Adrenal gland (tissue), 12 donors: Measurements from ENCODE around the gene USP49. TPM values are rescaled to one million over a fixed set of nuclear protein-coding genes. Genes with fewer than 3 reads are reported as not detected.

Source experiments
- DNase-seq, 7 donors: peaks; one replicate each; pipeline ENCODE4 v3.0.0-alpha.2; 2019 to 2020
- H3K27ac ChIP-seq, 5 donors: fragments of 200-600 bp; sonication (generic) in 4 of 5; 1 replicate in 3 of 5; 2 replicates in 2 of 5; pipeline versions ENCODE4 v1.5.1 to v1.8.0; 2016 to 2020; ENCODE audit warnings: mild to moderate bottlenecking in 1 of 5
- H3K27me3 ChIP-seq: fragments of 200-600 bp; 2 replicates; pipeline ENCODE4 v1.8.0; 2021
- H3K36me3 ChIP-seq, 2 donors: fragments of 200-600 bp; replicated peaks in 1 of 2; 1 replicate in 1 of 2; 2 replicates in 1 of 2; pipeline versions ENCODE4 v1.5.1 to v1.8.0; 2018 to 2022
- H3K4me1 ChIP-seq, 2 donors: fragments of 200-600 bp; replicated peaks in 1 of 2; 1 replicate in 1 of 2; 2 replicates in 1 of 2; pipeline versions ENCODE4 v1.5.1 to v1.8.0; 2018 to 2021
- H3K4me3 ChIP-seq, 4 donors: fragments of 200-600 bp; sonication (generic) in 3 of 4; one replicate each; pipeline ENCODE4 v1.5.1; 2016 to 2018
- H3K9me3 ChIP-seq, 3 donors: fragments of 200-600 bp; sonication (generic) in 1 of 3; replicated peaks in 1 of 3; 1 replicate in 2 of 3; 2 replicates in 1 of 3; pipeline versions ENCODE4 v1.5.1 to v1.8.0; 2016 to 2021
- POLR2A ChIP-seq, 2 donors: fragments of 450-650 bp; IDR thresholded peaks; one replicate each; pipeline ENCODE4 v1.6.1; 2017; ENCODE audit warnings: antibody characterized with exemption in 2 of 2, mild to moderate bottlenecking in 2 of 2, moderate library complexity in 1 of 2
- WGBS, 4 donors: extraction: QIAGEN DNeasy Blood & Tissue Kit in 2 of 4; methylation state at CpG; one replicate each; pipeline versions ENCODE4 v1.1.5 to v1.1.7; 2013 to 2017; 5-methylcytosine and 5-hydroxymethylcytosine counted together
- intact Hi-C, 2 donors: fragments of 100-400 bp; cut with DNase I; formaldehyde crosslinking; loops; one replicate each; pipeline versions ENCODE4 v1.14.1 to v1.15.0; 2022 to 2023
- polyA plus RNA-seq, 3 donors: library from polyadenylated mRNA; stranded (reverse); fragments of 200-250 nt in 2 of 3; fragments of 350-450 nt in 1 of 3; fragmentation: Illumina TruSeq in 1 of 3; extraction: RNeasy Lipid Tissue Mini Kit (QIAGEN cat#74804) in 1 of 3; gene quantifications; one replicate each; pipeline ENCODE4 v1.2.3, GENCODE V29; 2013 to 2014
- total RNA-seq, 9 donors: library from RNA; depleted of rRNA in 4 of 9; stranded (reverse); fragments of >200 nt in 4 of 9; fragments of 120-200 nt in 1 of 9; fragmentation: NEBNext Ultra II Directional in 1 of 9; extraction: Animal tissue kit (Norgen Biotek cat#: 25700) in 1 of 9; gene quantifications; one replicate each; pipeline versions ENCODE4 v1.1.0 to v1.2.4, GENCODE V29; 2013 to 2023
- TF ChIP-seq, protein P1 (sequence below), 6 experiments: fragments of 450-650 bp in 4 of 6; fragments of 200-600 bp in 2 of 6; sonication (generic) in 1 of 6; IDR thresholded peaks; 1 replicate in 5 of 6; 2 replicates in 1 of 6; pipeline versions ENCODE4 v1.5.1 to v1.8.0; 2016 to 2021; ENCODE audit warnings: antibody characterized with exemption in 6 of 6, mild to moderate bottlenecking in 2 of 6, moderate library complexity in 1 of 6
- donor health status: healthy with polysubstance abuse.
- donor health status: Bipolar disorder and iron deficiency.
- donor health status: DM: yes; HTN: yes; CAD: no.
- donor health status: DM: no; HTN: no; CAD: no.
- donor health status: DM: no; HTN: no; CAD: no.
- donor health status: DM: yes; HTN: yes; CAD: no.

USP49 gene
- total and polyA plus RNA-seq, 12 donors: 1.5 to 6.2 (median 3.4) TPM

DNA sequence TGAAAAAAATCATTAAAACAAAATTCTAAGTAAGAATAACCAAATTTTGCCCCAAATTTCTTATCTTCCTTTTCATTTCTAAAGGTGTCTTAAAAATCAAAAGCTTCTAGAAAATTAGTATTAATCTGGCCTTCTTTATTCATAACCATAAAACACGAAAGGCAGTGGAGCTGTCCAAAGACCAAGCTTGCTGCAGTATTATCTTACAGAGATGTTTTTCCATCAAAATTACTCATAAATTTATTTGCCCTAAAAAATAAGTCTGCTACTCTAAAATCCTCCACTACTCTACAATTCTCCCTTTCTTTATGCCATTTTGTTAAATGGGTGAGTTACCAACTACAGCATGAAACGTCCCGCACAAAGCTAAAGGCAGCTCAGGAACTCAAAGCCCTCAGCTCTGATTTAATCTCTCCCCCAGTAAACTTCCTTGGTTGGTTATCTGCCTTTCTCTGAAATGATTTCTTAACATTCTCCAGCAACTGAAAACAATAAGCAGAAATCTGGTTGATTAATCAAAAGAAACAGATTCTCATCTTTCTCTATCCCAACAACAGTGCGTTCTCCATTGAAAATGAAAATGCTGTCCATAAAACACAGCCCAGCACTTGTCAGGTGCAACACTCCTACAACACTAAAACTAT is 2.1 kb downstream of the USP49 start:
- peaks cover 13 to 21% of the 10 kb centered on the region in 2 donors for H3K4me1 ChIP-seq
- no peaks in the 10 kb centered on the region for H3K9me3 ChIP-seq
- 72 to 80% (median 75%) methylated on average over 4 of the region's 4 CpGs for WGBS, 4 donors
- intact Hi-C loops: no loop called here
- H3K27me3 ChIP-seq: no peaks in the 10 kb centered on the region
- TF ChIP-seq, protein P1, sequence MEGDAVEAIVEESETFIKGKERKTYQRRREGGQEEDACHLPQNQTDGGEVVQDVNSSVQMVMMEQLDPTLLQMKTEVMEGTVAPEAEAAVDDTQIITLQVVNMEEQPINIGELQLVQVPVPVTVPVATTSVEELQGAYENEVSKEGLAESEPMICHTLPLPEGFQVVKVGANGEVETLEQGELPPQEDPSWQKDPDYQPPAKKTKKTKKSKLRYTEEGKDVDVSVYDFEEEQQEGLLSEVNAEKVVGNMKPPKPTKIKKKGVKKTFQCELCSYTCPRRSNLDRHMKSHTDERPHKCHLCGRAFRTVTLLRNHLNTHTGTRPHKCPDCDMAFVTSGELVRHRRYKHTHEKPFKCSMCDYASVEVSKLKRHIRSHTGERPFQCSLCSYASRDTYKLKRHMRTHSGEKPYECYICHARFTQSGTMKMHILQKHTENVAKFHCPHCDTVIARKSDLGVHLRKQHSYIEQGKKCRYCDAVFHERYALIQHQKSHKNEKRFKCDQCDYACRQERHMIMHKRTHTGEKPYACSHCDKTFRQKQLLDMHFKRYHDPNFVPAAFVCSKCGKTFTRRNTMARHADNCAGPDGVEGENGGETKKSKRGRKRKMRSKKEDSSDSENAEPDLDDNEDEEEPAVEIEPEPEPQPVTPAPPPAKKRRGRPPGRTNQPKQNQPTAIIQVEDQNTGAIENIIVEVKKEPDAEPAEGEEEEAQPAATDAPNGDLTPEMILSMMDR (IDR thresholded peaks at IDR 0.05): no peak
- TF ChIP-seq POLR2A (IDR thresholded peaks at IDR 0.05): no peak
- H3K36me3 ChIP-seq: no peaks in the 10 kb centered on the region
- H3K4me3 ChIP-seq: no peak overlapping the region
- H3K27ac ChIP-seq: no peak overlapping the region
- DNase-seq: no peak

DNA sequence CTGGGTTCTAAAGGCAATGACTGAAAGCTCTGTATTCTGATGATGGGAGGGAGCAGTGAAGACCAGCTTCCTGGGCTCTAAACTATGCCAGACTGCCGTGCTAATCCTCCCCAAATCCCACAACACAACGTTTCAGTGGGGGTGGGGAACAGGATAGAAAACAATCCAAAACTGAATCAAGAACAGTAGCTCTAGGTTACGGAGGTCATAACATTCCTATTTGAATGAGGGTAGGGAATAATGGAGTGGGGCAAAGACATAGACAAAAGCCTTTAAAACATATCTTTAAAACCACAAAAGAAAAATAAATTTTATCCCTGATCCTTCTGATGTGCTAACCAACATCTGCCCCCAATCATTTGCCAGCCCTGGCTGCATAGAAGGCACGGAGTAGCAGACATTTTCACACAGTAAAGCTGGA is 7.8 kb downstream of the USP49 start:
- Histone ChIP-seq H3K36me3 (no peaks in the 10 kb centered on the region), H3K9me3 (no peaks in the 10 kb centered on the region), H3K27ac (no peak overlapping the region), H3K4me1 (no peaks in the 10 kb centered on the region), H3K27me3 (no peaks in the 10 kb centered on the region), H3K4me3 (no peak overlapping the region)
- intact Hi-C loops: no loop called here
- 68 to 77% (median 72%) methylated on average over 4 of the region's 4 CpGs for WGBS, 4 donors
- DNase-seq: no peak
- TF ChIP-seq, protein P1 (IDR thresholded peaks at IDR 0.05): no peak
- TF ChIP-seq POLR2A (IDR thresholded peaks at IDR 0.05): no peak

DNA sequence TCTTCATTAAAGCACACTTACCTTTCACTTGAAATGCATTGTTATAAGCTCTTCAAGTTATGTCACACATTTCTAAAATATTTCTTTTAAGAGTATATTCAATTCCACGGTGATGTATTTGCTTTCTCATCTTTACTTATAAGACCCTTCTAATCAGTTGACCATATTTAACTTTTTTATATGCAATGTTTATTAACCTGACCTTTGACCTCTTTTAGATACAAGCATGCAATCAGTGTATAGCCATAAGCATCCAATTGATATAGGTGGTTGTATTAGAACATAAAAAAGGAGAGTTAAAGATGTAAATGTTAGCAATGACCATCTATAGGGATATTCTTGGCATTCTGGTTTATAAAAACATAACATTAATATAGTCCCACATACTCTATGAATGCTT is 9.2 kb downstream of the USP49 start:
- 93 to 97% (median 95%) methylated on average over 1 of the region's 1 CpG for WGBS, 4 donors
- intact Hi-C loops: no loop called here

DNA sequence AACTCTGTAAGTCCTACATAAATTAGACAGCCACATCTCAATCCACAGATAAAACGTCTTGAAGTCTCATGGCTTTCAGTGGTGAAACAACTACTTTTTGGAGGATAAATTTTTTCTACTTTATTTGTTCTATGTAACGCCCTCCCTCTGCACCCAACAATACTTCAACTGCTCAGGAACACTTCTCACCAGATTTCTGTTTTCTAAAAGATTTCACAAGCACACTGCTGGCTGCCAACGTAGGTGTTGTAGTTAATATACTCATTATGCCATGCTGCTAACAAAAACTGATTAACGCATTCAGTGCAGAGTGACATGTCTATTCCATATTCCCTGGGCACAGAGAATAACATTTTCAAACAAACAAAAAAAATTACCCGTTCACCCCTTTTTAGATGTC is 10.2 kb downstream of the USP49 start:
- no peak overlapping the region for H3K4me3 ChIP-seq
- H3K27ac ChIP-seq: no peak overlapping the region
- intact Hi-C loops: no loop called here
- H3K27me3 ChIP-seq: no peaks in the 10 kb centered on the region
- H3K4me1 ChIP-seq: no peaks in the 10 kb centered on the region
- TF ChIP-seq POLR2A (IDR thresholded peaks at IDR 0.05): no peak
- TF ChIP-seq, protein P1 (IDR thresholded peaks at IDR 0.05): no peak
- no peaks in the 10 kb centered on the region for H3K36me3 ChIP-seq
- no peak for DNase-seq
- 83 to 89% (median 89%) methylated on average over 5 of the region's 5 CpGs for WGBS, 4 donors
- H3K9me3 ChIP-seq: no peaks in the 10 kb centered on the region

More for the DNA sequence above, 9.2 kb downstream of the USP49 start:
- H3K9me3 ChIP-seq: no peaks in the 10 kb centered on the region
- H3K4me1 ChIP-seq: no peaks in the 10 kb centered on the region
- no peak overlapping the region for H3K27ac ChIP-seq
- TF ChIP-seq, protein P1 (IDR thresholded peaks at IDR 0.05): no peak
- no peak for TF ChIP-seq POLR2A (IDR thresholded peaks at IDR 0.05)
- no peak for DNase-seq
- H3K27me3 ChIP-seq: no peaks in the 10 kb centered on the region
- H3K4me3 ChIP-seq: no peak overlapping the region
- H3K36me3 ChIP-seq: no peaks in the 10 kb centered on the region
